Uterus (tissue), 4 donors: ENCODE data around the gene DYNLT1. TPM values are rescaled to one million over a fixed set of nuclear protein-coding genes. Genes with fewer than 3 reads are reported as not detected.
"Not testable (repeated sequence)": the region's sequence is repeated elsewhere in the genome, so short reads cannot be mapped to it uniquely, and the experiment has no call there.

Experiments used
- DNase-seq, 2 donors: peaks; one replicate each; pipeline ENCODE4 v3.0.0-alpha.2; 2019 to 2020
- H3K27ac ChIP-seq, 2 donors: fragments of 200-600 bp; sonication (generic); 1 replicate in 1 of 2; 2 replicates in 1 of 2; pipeline ENCODE4 v1.5.1; 2016 to 2018
- H3K27me3 ChIP-seq, 2 donors: fragments of 200-600 bp; sonication (generic); one replicate each; pipeline ENCODE4 v1.5.1; 2018 to 2019; ENCODE audit warnings: control low read depth in 1 of 2
- H3K36me3 ChIP-seq, 2 donors: fragments of 200-600 bp; sonication (generic); one replicate each; pipeline ENCODE4 v1.5.1; 2019; ENCODE audit warnings: control low read depth in 1 of 2
- H3K4me1 ChIP-seq, 2 donors: fragments of 200-600 bp; sonication (generic); one replicate each; pipeline ENCODE4 v1.5.1; 2018 to 2019; ENCODE audit warnings: control low read depth in 1 of 2
- H3K4me3 ChIP-seq, 2 donors: fragments of 200-600 bp; sonication (generic); 1 replicate in 1 of 2; 2 replicates in 1 of 2; pipeline ENCODE4 v1.5.1; 2018 to 2019; ENCODE audit warnings: mild to moderate bottlenecking in 1 of 2
- H3K9me3 ChIP-seq, 2 donors: fragments of 200-600 bp; sonication (generic); one replicate each; pipeline ENCODE4 v1.5.1; 2019; ENCODE audit warnings: control low read depth in 1 of 2
- CTCF ChIP-seq, 4 experiments: fragments of 200-600 bp in 2 of 4; fragments of 450-650 bp in 2 of 4; sonication (generic) in 2 of 4; IDR thresholded peaks; one replicate each; pipeline ENCODE4 v1.5.1; 2016 to 2019; ENCODE audit warnings: antibody characterized with exemption in 4 of 4, mild to moderate bottlenecking in 2 of 4, moderate library complexity in 1 of 4
- POLR2A ChIP-seq, 2 donors: fragments of 450-650 bp; IDR thresholded peaks; one replicate each; pipeline ENCODE4 v1.6.1; 2016; ENCODE audit warnings: antibody characterized with exemption in 2 of 2, mild to moderate bottlenecking in 1 of 2, moderate library complexity in 1 of 2
- intact Hi-C: fragments of 100-400 bp; cut with DNase I; formaldehyde crosslinking; loops from one replicate; pipeline ENCODE4 v1.15.1; 2023; ENCODE audit warnings: low total_unique reads
- total RNA-seq, 4 donors: library from RNA; depleted of rRNA in 3 of 4; stranded (reverse); fragments of >200 nt in 3 of 4; gene quantifications; one replicate each; pipeline versions ENCODE4 v1.1.0 to v1.2.4, GENCODE V29; 2014 to 2023
- donor health status: DM: yes; HTN: yes; CAD: no.

DYNLT1 gene
- total RNA-seq, 4 donors from 2014 or later, result 68.2 to 134 (median 114) TPM

- Histone ChIP-seq H3K4me1 (peaks cover 0 to 7% of the 10 kb centered on the region in 2 donors), H3K9me3 (no peaks in the 10 kb centered on the region), H3K27ac (no peak overlapping the region), H3K27me3 (no peaks in the 10 kb centered on the region), H3K36me3 (no peaks in the 10 kb centered on the region), H3K4me3 (no peak overlapping the region)
- intact Hi-C loops, result loop anchor here (10.0 kb wide), 1 partner anchor 383 kb away; no protein-coding TSS in a partner anchor
- no peak for DNase-seq
- no peak for TF ChIP-seq POLR2A (IDR thresholded peaks at IDR 0.05)
- TF ChIP-seq CTCF (IDR thresholded peaks at IDR 0.05), result no peak
Observed at GRCh38 chr6:158608221-158608620, 36.3 kb downstream of the DYNLT1 start.

GRCh38 chr6:158607411-158608170 lies 37.0 kb downstream of the DYNLT1 start:
- Histone ChIP-seq H3K27ac (no peak overlapping the region), H3K4me3 (no peak overlapping the region), H3K4me1 (peaks cover 0 to 7% of the 10 kb centered on the region in 2 donors), H3K9me3 (no peaks in the 10 kb centered on the region), H3K36me3 (no peaks in the 10 kb centered on the region), H3K27me3 (no peaks in the 10 kb centered on the region)
- intact Hi-C loops, result loop anchor here (10.0 kb wide), 1 partner anchor 383 kb away; no protein-coding TSS in a partner anchor
- no peak for TF ChIP-seq POLR2A (IDR thresholded peaks at IDR 0.05)
- no peak for TF ChIP-seq CTCF (IDR thresholded peaks at IDR 0.05)
- no peak for DNase-seq

- H3K27ac ChIP-seq, result no peak overlapping the region
- H3K9me3 ChIP-seq, result no peaks in the 10 kb centered on the region
- no peaks in the 10 kb centered on the region for H3K27me3 ChIP-seq
- H3K4me1 ChIP-seq, result peaks cover 0 to 7% of the 10 kb centered on the region in 2 donors
- no peak for TF ChIP-seq CTCF (IDR thresholded peaks at IDR 0.05)
- no peak for TF ChIP-seq POLR2A (IDR thresholded peaks at IDR 0.05)
- no peaks in the 10 kb centered on the region for H3K36me3 ChIP-seq
- no peak for DNase-seq
- no peak overlapping the region for H3K4me3 ChIP-seq
- intact Hi-C loops, result loop anchor here (10.0 kb wide), 1 partner anchor 382 kb away; no protein-coding TSS in a partner anchor
Observed at GRCh38 chr6:158606935-158607334, 37.6 kb downstream of the DYNLT1 start.

- H3K9me3 ChIP-seq, H3K27me3 ChIP-seq, H3K36me3 ChIP-seq, H3K27ac ChIP-seq, H3K4me3 ChIP-seq, DNase-seq, H3K4me1 ChIP-seq: not testable (repeated sequence)
- intact Hi-C loops, result loop anchor here (10.0 kb wide), 1 partner anchor 381 kb away; no protein-coding TSS in a partner anchor
Observed at GRCh38 chr6:158606011-158606410, 38.5 kb downstream of the DYNLT1 start.

GRCh38 chr6:158605266-158605878 lies 39.2 kb downstream of the DYNLT1 start:
- DNase-seq, result peak; percentile 51 to 57
- Histone ChIP-seq H3K4me3 (no peak overlapping the region), H3K4me1 (no peaks in the 10 kb centered on the region), H3K36me3 (no peaks in the 10 kb centered on the region), H3K27me3 (no peaks in the 10 kb centered on the region), H3K9me3 (no peaks in the 10 kb centered on the region), H3K27ac (no peak overlapping the region)
- TF ChIP-seq POLR2A (IDR thresholded peaks at IDR 0.05) (no peak), CTCF (IDR thresholded peaks at IDR 0.05) (peak; percentile 54 to 76 (median 70))
- intact Hi-C loops, result loop anchor here (10.0 kb wide), 1 partner anchor 381 kb away; no protein-coding TSS in a partner anchor
